Measurements from ENCODE around the gene NOS1AP.

NOS1AP gene

DNA sequence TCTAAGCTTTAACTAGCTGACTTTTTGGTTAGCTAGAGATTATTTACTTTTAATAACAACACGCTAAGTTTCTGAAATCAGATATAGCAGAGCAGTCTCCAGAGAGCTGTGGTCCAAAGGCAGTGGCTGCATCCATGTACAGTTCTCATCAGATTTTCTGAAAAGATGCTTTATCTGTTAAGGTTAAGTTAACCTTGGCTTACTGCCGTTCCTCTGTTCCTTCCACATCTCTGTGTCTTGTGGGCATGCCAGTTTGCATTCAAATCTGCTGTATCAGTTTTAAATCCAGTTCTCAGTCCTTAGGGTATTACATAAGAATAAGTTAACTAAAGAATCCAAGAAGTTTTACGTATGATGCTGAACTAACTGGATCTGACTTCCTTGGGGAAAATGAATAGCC, 260.3 kb downstream of the NOS1AP start:
- no peak for TF ChIP-seq EZH2phosphoT487 (IDR thresholded peaks at IDR 0.05; ENCODE audit: borderline replicate concordance)
- TF ChIP-seq, protein P1, sequence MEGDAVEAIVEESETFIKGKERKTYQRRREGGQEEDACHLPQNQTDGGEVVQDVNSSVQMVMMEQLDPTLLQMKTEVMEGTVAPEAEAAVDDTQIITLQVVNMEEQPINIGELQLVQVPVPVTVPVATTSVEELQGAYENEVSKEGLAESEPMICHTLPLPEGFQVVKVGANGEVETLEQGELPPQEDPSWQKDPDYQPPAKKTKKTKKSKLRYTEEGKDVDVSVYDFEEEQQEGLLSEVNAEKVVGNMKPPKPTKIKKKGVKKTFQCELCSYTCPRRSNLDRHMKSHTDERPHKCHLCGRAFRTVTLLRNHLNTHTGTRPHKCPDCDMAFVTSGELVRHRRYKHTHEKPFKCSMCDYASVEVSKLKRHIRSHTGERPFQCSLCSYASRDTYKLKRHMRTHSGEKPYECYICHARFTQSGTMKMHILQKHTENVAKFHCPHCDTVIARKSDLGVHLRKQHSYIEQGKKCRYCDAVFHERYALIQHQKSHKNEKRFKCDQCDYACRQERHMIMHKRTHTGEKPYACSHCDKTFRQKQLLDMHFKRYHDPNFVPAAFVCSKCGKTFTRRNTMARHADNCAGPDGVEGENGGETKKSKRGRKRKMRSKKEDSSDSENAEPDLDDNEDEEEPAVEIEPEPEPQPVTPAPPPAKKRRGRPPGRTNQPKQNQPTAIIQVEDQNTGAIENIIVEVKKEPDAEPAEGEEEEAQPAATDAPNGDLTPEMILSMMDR (conservative IDR thresholded peaks at IDR 0.05; ENCODE audit: low read length): no peak
- no peaks in the 10 kb centered on the region for H3F3A ChIP-seq (ENCODE audit: low read depth)
- H3K9ac ChIP-seq (ENCODE audit: low read depth, low read length, poor library complexity, severe bottlenecking): no peak overlapping the region
- H3K9me3 ChIP-seq (ENCODE audit: insufficient read depth, low read depth, low read length): no peaks in the 10 kb centered on the region
- H3K36me3 ChIP-seq (ENCODE audit: insufficient read depth, low read length): no peaks in the 10 kb centered on the region
- no peak overlapping the region for H2AFZ ChIP-seq (ENCODE audit: low read length)
- H3K4me1 ChIP-seq (ENCODE audit: insufficient read depth, low read length, poor library complexity, severe bottlenecking): peaks cover 6% of the 10 kb centered on the region
- H3K4me3 ChIP-seq (ENCODE audit: low read length, poor library complexity, severe bottlenecking): no peak overlapping the region
- no peaks in the 10 kb centered on the region for H3K9me2 ChIP-seq (replicated peaks; ENCODE audit: low read depth, low read length)
- H4K20me1 ChIP-seq (ENCODE audit: insufficient read depth, low read length, poor library complexity, severe bottlenecking): no peaks in the 10 kb centered on the region
- H3K4me2 ChIP-seq (ENCODE audit: low read depth, low read length, poor library complexity, severe bottlenecking): no peak overlapping the region
- H3K27me3 ChIP-seq (ENCODE audit: insufficient read depth, low read length, poor library complexity, severe bottlenecking): no peaks in the 10 kb centered on the region
- no peaks in the 10 kb centered on the region for H3K79me2 ChIP-seq (ENCODE audit: insufficient read depth, low read length)

DNA sequence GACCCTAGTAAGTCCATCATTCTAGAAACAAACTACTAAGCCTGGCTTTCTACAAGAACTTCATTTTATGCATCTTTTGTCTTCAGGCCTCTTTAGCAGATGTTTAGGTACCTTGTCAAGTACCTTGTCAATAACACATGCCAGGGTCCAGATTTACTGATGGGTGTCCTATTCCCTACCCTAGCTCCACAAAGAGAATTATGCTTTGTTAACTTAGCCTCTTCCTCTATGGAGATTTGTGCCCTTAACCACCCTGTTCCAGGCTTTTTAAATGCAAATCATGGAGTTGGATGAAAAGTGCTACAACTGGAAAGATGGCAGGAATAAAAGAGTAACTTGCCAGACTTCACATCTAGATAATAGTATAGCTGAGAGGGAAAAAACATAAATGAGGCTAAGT, 264.5 kb downstream of the NOS1AP start:
- Histone ChIP-seq H2AFZ (ENCODE audit: low read length) (no peak overlapping the region), H3K27me3 (ENCODE audit: insufficient read depth, low read length, poor library complexity, severe bottlenecking) (no peaks in the 10 kb centered on the region), H3K9me2 (replicated peaks; ENCODE audit: low read depth, low read length) (no peaks in the 10 kb centered on the region), H3K9ac (ENCODE audit: low read depth, low read length, poor library complexity, severe bottlenecking) (no peak overlapping the region), H3K4me2 (ENCODE audit: low read depth, low read length, poor library complexity, severe bottlenecking) (no peak overlapping the region), H3K79me2 (ENCODE audit: insufficient read depth, low read length) (no peaks in the 10 kb centered on the region), H3K4me3 (ENCODE audit: low read length, poor library complexity, severe bottlenecking) (no peak overlapping the region), H3K36me3 (ENCODE audit: insufficient read depth, low read length) (no peaks in the 10 kb centered on the region), H3K9me3 (ENCODE audit: insufficient read depth, low read depth, low read length) (no peaks in the 10 kb centered on the region), H3F3A (ENCODE audit: low read depth) (no peaks in the 10 kb centered on the region), H3K4me1 (ENCODE audit: insufficient read depth, low read length, poor library complexity, severe bottlenecking) (peaks cover 5% of the 10 kb centered on the region), H4K20me1 (ENCODE audit: insufficient read depth, low read length, poor library complexity, severe bottlenecking) (no peaks in the 10 kb centered on the region)
- TF ChIP-seq, protein P1 (conservative IDR thresholded peaks at IDR 0.05; ENCODE audit: low read length): no peak
- no peak for TF ChIP-seq EZH2phosphoT487 (IDR thresholded peaks at IDR 0.05; ENCODE audit: borderline replicate concordance)

DNA sequence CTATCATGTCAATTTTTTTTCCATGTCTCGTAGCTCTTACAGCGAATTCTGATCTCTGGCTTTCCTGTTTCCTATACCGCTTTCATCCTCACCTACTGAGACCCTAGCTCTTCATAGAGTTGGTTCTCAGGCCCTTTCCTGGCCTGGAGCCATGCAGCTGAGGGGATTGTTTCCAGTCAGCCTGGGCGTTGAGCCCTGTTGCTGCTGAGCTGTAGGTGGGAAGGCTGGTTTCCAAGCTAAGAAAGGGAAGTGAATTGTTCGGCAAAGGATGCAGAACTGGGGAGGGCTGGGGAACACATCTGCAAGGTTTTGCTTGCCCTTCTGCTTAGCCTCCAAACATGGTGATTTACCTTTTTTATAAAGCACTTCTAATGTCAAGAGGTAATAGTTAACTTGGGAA, 265.6 kb downstream of the NOS1AP start:
- Histone ChIP-seq H3K4me3 (ENCODE audit: low read length, poor library complexity, severe bottlenecking) (no peak overlapping the region), H3K79me2 (ENCODE audit: insufficient read depth, low read length) (no peaks in the 10 kb centered on the region), H3K9me3 (ENCODE audit: insufficient read depth, low read depth, low read length) (no peaks in the 10 kb centered on the region), H3K9me2 (replicated peaks; ENCODE audit: low read depth, low read length) (no peaks in the 10 kb centered on the region), H4K20me1 (ENCODE audit: insufficient read depth, low read length, poor library complexity, severe bottlenecking) (no peaks in the 10 kb centered on the region), H2AFZ (ENCODE audit: low read length) (no peak overlapping the region), H3K4me2 (ENCODE audit: low read depth, low read length, poor library complexity, severe bottlenecking) (no peak overlapping the region), H3F3A (ENCODE audit: low read depth) (no peaks in the 10 kb centered on the region), H3K27me3 (ENCODE audit: insufficient read depth, low read length, poor library complexity, severe bottlenecking) (no peaks in the 10 kb centered on the region), H3K36me3 (ENCODE audit: insufficient read depth, low read length) (no peaks in the 10 kb centered on the region), H3K4me1 (ENCODE audit: insufficient read depth, low read length, poor library complexity, severe bottlenecking) (peaks cover 5% of the 10 kb centered on the region), H3K9ac (ENCODE audit: low read depth, low read length, poor library complexity, severe bottlenecking) (no peak overlapping the region)
- TF ChIP-seq, protein P1 (conservative IDR thresholded peaks at IDR 0.05; ENCODE audit: low read length): no peak
- no peak for TF ChIP-seq EZH2phosphoT487 (IDR thresholded peaks at IDR 0.05; ENCODE audit: borderline replicate concordance)
